Measurements from ENCODE around the gene DIPK1A.
A peak's percentile ranks its signal among the peaks of the same experiment; 100 is the strongest.

Gene DIPK1A

DNA sequence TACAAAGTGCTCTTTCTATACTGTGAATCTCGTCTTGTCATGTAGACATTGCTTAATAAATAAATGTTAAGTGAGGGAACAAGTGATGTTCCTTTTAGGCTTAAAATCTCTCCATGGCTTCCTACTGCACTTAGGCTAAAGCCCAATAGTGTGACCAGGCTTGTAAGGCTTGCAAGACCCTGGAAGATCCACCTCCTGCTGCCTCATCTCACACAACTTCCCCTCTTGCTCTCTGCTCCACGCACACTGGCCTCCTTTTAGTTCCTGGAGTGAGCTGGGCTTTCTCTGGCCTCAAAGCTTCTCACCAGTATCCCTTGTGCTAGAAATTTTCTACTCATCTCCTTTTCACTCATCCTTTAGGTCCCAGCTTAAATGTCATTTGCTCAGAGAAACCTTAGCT lies 41.5 kb upstream of the DIPK1A start:
- TF ChIP-seq, protein P1, sequence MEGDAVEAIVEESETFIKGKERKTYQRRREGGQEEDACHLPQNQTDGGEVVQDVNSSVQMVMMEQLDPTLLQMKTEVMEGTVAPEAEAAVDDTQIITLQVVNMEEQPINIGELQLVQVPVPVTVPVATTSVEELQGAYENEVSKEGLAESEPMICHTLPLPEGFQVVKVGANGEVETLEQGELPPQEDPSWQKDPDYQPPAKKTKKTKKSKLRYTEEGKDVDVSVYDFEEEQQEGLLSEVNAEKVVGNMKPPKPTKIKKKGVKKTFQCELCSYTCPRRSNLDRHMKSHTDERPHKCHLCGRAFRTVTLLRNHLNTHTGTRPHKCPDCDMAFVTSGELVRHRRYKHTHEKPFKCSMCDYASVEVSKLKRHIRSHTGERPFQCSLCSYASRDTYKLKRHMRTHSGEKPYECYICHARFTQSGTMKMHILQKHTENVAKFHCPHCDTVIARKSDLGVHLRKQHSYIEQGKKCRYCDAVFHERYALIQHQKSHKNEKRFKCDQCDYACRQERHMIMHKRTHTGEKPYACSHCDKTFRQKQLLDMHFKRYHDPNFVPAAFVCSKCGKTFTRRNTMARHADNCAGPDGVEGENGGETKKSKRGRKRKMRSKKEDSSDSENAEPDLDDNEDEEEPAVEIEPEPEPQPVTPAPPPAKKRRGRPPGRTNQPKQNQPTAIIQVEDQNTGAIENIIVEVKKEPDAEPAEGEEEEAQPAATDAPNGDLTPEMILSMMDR (IDR thresholded peaks at IDR 0.05; ENCODE audit: low read depth, low read length): no peak
- TF ChIP-seq MYC (IDR thresholded peaks at IDR 0.05; ENCODE audit: low read depth, low read length) (no peak), POLR2A (IDR thresholded peaks at IDR 0.05; ENCODE audit: extremely low read depth, insufficient read length) (no peak)
- TF ChIP-seq, protein P2, sequence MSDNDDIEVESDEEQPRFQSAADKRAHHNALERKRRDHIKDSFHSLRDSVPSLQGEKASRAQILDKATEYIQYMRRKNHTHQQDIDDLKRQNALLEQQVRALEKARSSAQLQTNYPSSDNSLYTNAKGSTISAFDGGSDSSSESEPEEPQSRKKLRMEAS (IDR thresholded peaks at IDR 0.05; ENCODE audit: low read depth, low read length): no peak
- DNase-seq (ENCODE audit: low read depth): peak; percentile 9
- no peak overlapping the region for H3K4me3 ChIP-seq (ENCODE audit: low read depth, low read length)

DNA sequence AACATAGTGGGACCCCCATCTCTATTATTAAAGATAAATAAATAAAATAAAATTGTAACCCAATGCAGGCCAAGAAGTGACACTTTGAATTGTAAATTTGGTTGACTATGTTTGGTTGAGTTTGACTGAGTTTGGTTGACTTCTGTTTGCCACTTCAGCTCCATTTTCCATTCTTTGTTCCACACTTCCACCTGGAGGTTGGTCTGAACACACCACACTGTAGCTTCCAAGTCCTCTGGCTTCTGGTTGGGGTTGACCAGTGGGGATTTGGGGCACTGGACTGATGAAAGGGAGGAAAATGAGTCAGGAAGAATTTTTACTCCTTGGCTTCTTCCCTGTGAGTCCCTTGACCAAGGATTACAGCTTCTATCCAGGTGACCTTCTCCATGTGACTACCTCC lies 40.6 kb upstream of the DIPK1A start:
- DNase-seq (ENCODE audit: low read depth): no peak
- no peak overlapping the region for H3K4me3 ChIP-seq (ENCODE audit: low read depth, low read length)
- no peak for TF ChIP-seq MYC (IDR thresholded peaks at IDR 0.05; ENCODE audit: low read depth, low read length)
- TF ChIP-seq POLR2A (IDR thresholded peaks at IDR 0.05; ENCODE audit: extremely low read depth, insufficient read length): no peak
- TF ChIP-seq, protein P1 (IDR thresholded peaks at IDR 0.05; ENCODE audit: low read depth, low read length): no peak
- TF ChIP-seq, protein P2 (IDR thresholded peaks at IDR 0.05; ENCODE audit: low read depth, low read length): no peak

DNA sequence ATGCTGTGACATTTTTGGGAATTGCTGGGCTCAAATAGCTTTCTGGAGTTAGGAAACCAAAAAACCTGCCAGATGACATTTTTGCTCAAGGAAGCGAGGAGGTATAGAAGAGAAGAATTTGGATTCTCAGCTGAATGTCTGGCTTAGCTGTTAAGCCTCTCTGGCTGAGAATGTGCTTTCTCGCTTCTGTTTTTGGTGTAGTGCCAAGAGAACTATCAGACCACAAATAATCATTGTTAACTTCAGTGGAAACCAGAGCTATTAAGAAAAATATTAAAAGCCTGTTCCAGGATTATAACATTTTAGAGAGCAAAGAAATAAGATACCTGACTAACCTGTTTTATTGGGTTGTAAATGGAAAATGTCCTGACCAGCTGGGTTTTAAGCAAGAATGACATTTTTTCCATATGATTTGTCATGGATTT lies 39.5 kb upstream of the DIPK1A start:
- no peak for DNase-seq (ENCODE audit: low read depth)
- no peak overlapping the region for H3K4me3 ChIP-seq (ENCODE audit: low read depth, low read length)
- TF ChIP-seq, protein P1 (IDR thresholded peaks at IDR 0.05; ENCODE audit: low read depth, low read length): no peak
- TF ChIP-seq POLR2A (IDR thresholded peaks at IDR 0.05; ENCODE audit: extremely low read depth, insufficient read length): no peak
- no peak for TF ChIP-seq MYC (IDR thresholded peaks at IDR 0.05; ENCODE audit: low read depth, low read length)
- TF ChIP-seq, protein P2 (IDR thresholded peaks at IDR 0.05; ENCODE audit: low read depth, low read length): no peak

DNA sequence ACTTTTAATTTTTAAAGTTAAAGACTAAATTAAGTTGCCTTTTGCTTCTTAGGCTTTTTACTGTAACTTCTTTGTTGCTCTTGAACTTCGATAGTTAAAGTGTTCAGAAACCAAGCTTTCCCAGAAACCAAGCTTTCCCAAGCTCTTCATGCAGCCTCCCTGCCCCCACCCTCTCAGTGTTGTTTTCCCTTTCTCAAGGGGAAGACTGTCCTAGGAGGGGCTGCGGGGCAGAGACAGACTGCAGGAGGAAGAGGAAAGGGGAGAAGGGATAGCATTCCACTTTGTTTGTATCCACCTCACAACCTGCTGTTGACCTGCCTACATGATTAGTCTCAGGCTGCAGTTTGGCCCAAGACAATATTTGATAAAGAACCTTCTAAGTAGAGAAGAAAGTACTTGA lies 39.0 kb upstream of the DIPK1A start:
- H3K4me3 ChIP-seq (ENCODE audit: low read depth, low read length): no peak overlapping the region
- no peak for DNase-seq (ENCODE audit: low read depth)
- TF ChIP-seq POLR2A (IDR thresholded peaks at IDR 0.05; ENCODE audit: extremely low read depth, insufficient read length) (no peak), MYC (IDR thresholded peaks at IDR 0.05; ENCODE audit: low read depth, low read length) (no peak)
- TF ChIP-seq, protein P1 (IDR thresholded peaks at IDR 0.05; ENCODE audit: low read depth, low read length): no peak

DNA sequence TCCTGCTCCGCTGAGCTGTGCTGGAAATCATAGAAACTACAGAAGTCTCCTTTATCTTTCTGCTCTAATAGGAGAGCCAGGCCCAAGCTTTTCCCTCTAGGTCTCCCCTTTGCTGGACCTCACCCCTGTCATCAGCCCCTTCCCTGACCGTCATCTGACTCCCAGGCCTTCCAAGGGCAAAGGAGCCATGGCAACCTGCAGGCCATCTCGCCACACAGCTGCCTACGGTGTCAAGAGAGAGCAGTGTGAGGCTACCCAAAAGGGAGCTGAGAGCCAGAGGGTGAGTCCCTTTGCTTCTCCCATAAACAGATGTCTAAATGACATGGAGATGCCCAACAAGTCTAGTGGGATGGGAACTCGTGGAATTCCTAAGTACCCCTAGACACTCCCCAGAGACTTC lies 37.6 kb upstream of the DIPK1A start:
- TF ChIP-seq POLR2A (IDR thresholded peaks at IDR 0.05; ENCODE audit: extremely low read depth, insufficient read length) (no peak), MYC (IDR thresholded peaks at IDR 0.05; ENCODE audit: low read depth, low read length) (no peak)
- TF ChIP-seq, protein P1 (IDR thresholded peaks at IDR 0.05; ENCODE audit: low read depth, low read length): no peak
- TF ChIP-seq, protein P2 (IDR thresholded peaks at IDR 0.05; ENCODE audit: low read depth, low read length): no peak
- DNase-seq (ENCODE audit: low read depth): no peak
- H3K4me3 ChIP-seq (ENCODE audit: low read depth, low read length): no peak overlapping the region

Data from NB4 (cell line).